IMR-90 (cell line): ENCODE measurements around the gene RCN2. TPM values are rescaled to one million over a fixed set of nuclear protein-coding genes. Genes with fewer than 3 reads are reported as not detected.

Source experiments
- ATAC-seq: fragments of 200-7000 bp; cut with Tn5 transposase; 2 replicates; pipeline ENCODE4 v1.9.1; 2020; ENCODE audit warnings: low read depth, mild to moderate bottlenecking, moderate library complexity
- BruUV-seq: library from RNA; stranded (reverse); fragments of 400-500 nt; replicated peaks from 2 replicates; lab custom pipeline; 2021; lab: Mats Ljungman, UMichigan
- CTCF ChIA-PET: fragments of 300-600 bp; formaldehyde crosslinking; extraction: SDS; loops from one replicate; lab custom pipeline; 2021; ENCODE audit warnings: antibody characterized with exemption; lab: Yijun Ruan, JAX
- POLR2A ChIA-PET: fragments of 300-600 bp; sonication (Branson Sonifier 250); formaldehyde crosslinking; loops from one replicate; lab custom pipeline; 2022; ENCODE audit warnings: antibody characterized with exemption; ENCODE audit not compliant: unreplicated experiment; lab: Charles Lee
- DNase-seq: peaks from one replicate; pipeline ENCODE4 v3.0.0; 2013
- H2AFZ ChIP-seq: replicated peaks from 2 replicates; pipeline ENCODE3; 2013; ENCODE audit warnings: low read length, mild to moderate bottlenecking; ENCODE audit not compliant: poor library complexity
- H2AK5ac ChIP-seq: 2 replicates; pipeline ENCODE4 v1.6.1; 2013; ENCODE audit warnings: low read depth, low read length, inconsistent platforms
- H2AK9ac ChIP-seq: replicated peaks from 2 replicates; pipeline ENCODE3; 2013; ENCODE audit warnings: mild to moderate bottlenecking, low read depth, low read length, moderate library complexity; ENCODE audit not compliant: poor library complexity
- H2BK120ac ChIP-seq: 2 replicates; pipeline ENCODE4 v1.6.1; 2013; ENCODE audit warnings: low read depth, low read length, inconsistent platforms
- H2BK15ac ChIP-seq: 3 replicates; pipeline ENCODE4 v1.6.1; 2013; ENCODE audit warnings: low read depth, low read length, inconsistent platforms
- H2BK20ac ChIP-seq: 2 replicates; pipeline ENCODE4 v1.6.1; 2013; ENCODE audit warnings: low read depth, mild to moderate bottlenecking, inconsistent platforms, low read length, moderate library complexity
- H2BK5ac ChIP-seq: 2 replicates; pipeline ENCODE4 v1.6.1; 2013; ENCODE audit warnings: mild to moderate bottlenecking, low read depth, low read length, inconsistent platforms; ENCODE audit not compliant: poor library complexity, severe bottlenecking
- H3K14ac ChIP-seq: replicated peaks from 2 replicates; pipeline ENCODE4 v1.6.1; 2013; ENCODE audit warnings: low read depth, low read length, inconsistent platforms
- H3K18ac ChIP-seq: 2 replicates; pipeline ENCODE4 v1.6.1; 2013; ENCODE audit warnings: low read depth, low read length, control low read depth
- H3K23ac ChIP-seq: 2 replicates; pipeline ENCODE4 v1.6.1; 2013; ENCODE audit warnings: low read depth, low read length, inconsistent platforms
- H3K27ac ChIP-seq: 2 replicates; pipeline ENCODE4 v1.5.1; 2013; ENCODE audit warnings: mild to moderate bottlenecking, control low read depth, low read length; ENCODE audit not compliant: insufficient read depth
- H3K27me3 ChIP-seq: 2 replicates; pipeline ENCODE4 v1.6.1; 2013; ENCODE audit warnings: low read length; ENCODE audit not compliant: control insufficient read depth, insufficient read depth
- H3K36me3 ChIP-seq: 2 replicates; pipeline ENCODE4 v1.6.1; 2013; ENCODE audit warnings: low read length, mixed read lengths; ENCODE audit not compliant: control insufficient read depth, insufficient read depth
- H3K4ac ChIP-seq: 2 replicates; pipeline ENCODE4 v1.6.1; 2013; ENCODE audit warnings: low read depth, low read length, inconsistent platforms
- H3K4me1 ChIP-seq: 2 replicates; pipeline ENCODE4 v1.6.1; 2013; ENCODE audit warnings: low read length, mixed read lengths; ENCODE audit not compliant: control insufficient read depth, insufficient read depth
- H3K4me2 ChIP-seq: 2 replicates; pipeline ENCODE4 v1.6.1; 2013; ENCODE audit warnings: low read depth, mild to moderate bottlenecking, control low read depth, low read length, moderate library complexity
- H3K4me3 ChIP-seq: 2 replicates; pipeline ENCODE4 v1.5.1; 2013; ENCODE audit warnings: low read depth, mild to moderate bottlenecking, control low read depth, low read length, moderate library complexity; ENCODE audit not compliant: insufficient read depth
- H3K56ac ChIP-seq: 2 replicates; pipeline ENCODE4 v1.6.1; 2013; ENCODE audit warnings: low read length, inconsistent platforms; ENCODE audit not compliant: insufficient read depth; ENCODE audit errors: extremely low read depth
- H3K79me1 ChIP-seq, 2 experiments: 2 replicates each; pipeline ENCODE4 v1.6.1; 2013; ENCODE audit warnings: low read length in 2 of 2, inconsistent platforms in 1 of 2, low read depth in 1 of 2
- H3K9ac ChIP-seq: 2 replicates; pipeline ENCODE4 v1.6.1; 2013; ENCODE audit warnings: low read depth, low read length, control low read depth
- H3K9me1 ChIP-seq: 2 replicates; pipeline ENCODE4 v1.6.1; 2013; ENCODE audit warnings: low read length, inconsistent platforms; ENCODE audit not compliant: insufficient read depth
- H3K9me3 ChIP-seq: 2 replicates; pipeline ENCODE4 v1.6.1; 2013; ENCODE audit warnings: low read length; ENCODE audit not compliant: control insufficient read depth, insufficient read depth
- H4K20me1 ChIP-seq: 2 replicates; pipeline ENCODE4 v1.6.1; 2013; ENCODE audit warnings: low read length, inconsistent platforms; ENCODE audit not compliant: insufficient read depth
- H4K5ac ChIP-seq: 2 replicates; pipeline ENCODE4 v1.6.1; 2013; ENCODE audit warnings: mild to moderate bottlenecking, low read depth, low read length, control low read depth
- H4K8ac ChIP-seq, 2 experiments: 2 replicates each; pipeline ENCODE4 v1.6.1; 2013; ENCODE audit warnings: low read depth in 2 of 2, low read length in 2 of 2, control low read depth in 1 of 2, inconsistent platforms in 1 of 2
- H4K91ac ChIP-seq: 2 replicates; pipeline ENCODE4 v1.6.1; 2013; ENCODE audit warnings: low read depth, low read length, inconsistent platforms; ENCODE audit not compliant: insufficient read depth
- BHLHE40 ChIP-seq: fragments of 150-350 bp; IDR thresholded peaks from 2 replicates; pipeline ENCODE4 v1.6.1; 2016; ENCODE audit warnings: mild to moderate bottlenecking, low read depth, low read length
- CEBPB ChIP-seq: IDR thresholded peaks from 2 replicates; pipeline ENCODE4 v1.6.1; 2012; ENCODE audit warnings: low read depth, low read length, improper control_type of control experiment
- CHD1 ChIP-seq: IDR thresholded peaks from 2 replicates; pipeline ENCODE4 v1.6.1; 2012; ENCODE audit warnings: low read depth, low read length, improper control_type of control experiment
- CTCF ChIP-seq: conservative IDR thresholded peaks from 2 replicates; pipeline ENCODE4 v1.5.1; 2012; ENCODE audit warnings: mild to moderate bottlenecking, low read depth, low read length, improper control_type of control experiment
- ELK1 ChIP-seq: fragments of 150-350 bp; IDR thresholded peaks from 2 replicates; pipeline ENCODE4 v1.6.1; 2016; ENCODE audit warnings: low read depth, mild to moderate bottlenecking, low read length, moderate library complexity, borderline replicate concordance
- FOS ChIP-seq: fragments of 150-350 bp; IDR thresholded peaks from 2 replicates; pipeline ENCODE4 v1.6.1; 2016; ENCODE audit warnings: low read depth, low read length
- MAFK ChIP-seq: IDR thresholded peaks from 2 replicates; pipeline ENCODE4 v1.6.1; 2012; ENCODE audit warnings: low read depth, low read length, improper control_type of control experiment
- MAZ ChIP-seq: IDR thresholded peaks from 2 replicates; pipeline ENCODE4 v1.6.1; 2012; ENCODE audit warnings: low read depth, mild to moderate bottlenecking, low read length, improper control_type of control experiment, moderate library complexity, borderline replicate concordance
- MXI1 ChIP-seq: IDR thresholded peaks from 2 replicates; pipeline ENCODE4 v1.6.1; 2012; ENCODE audit warnings: low read depth, mild to moderate bottlenecking, low read length, moderate library complexity, borderline replicate concordance
- NFE2L2 ChIP-seq: fragments of 150-350 bp; IDR thresholded peaks from 2 replicates; pipeline ENCODE4 v1.6.1; 2016; ENCODE audit warnings: low read depth, mild to moderate bottlenecking, low read length
- POLR2A ChIP-seq: IDR thresholded peaks from 2 replicates; pipeline ENCODE4 v1.6.1; 2012; ENCODE audit warnings: mild to moderate bottlenecking, low read depth, low read length
- RAD21 ChIP-seq: IDR thresholded peaks from 2 replicates; pipeline ENCODE4 v1.6.1; 2012; ENCODE audit warnings: low read length, improper control_type of control experiment
- RCOR1 ChIP-seq: IDR thresholded peaks from 2 replicates; pipeline ENCODE4 v1.6.1; 2012; ENCODE audit warnings: mild to moderate bottlenecking, low read length, improper control_type of control experiment; ENCODE audit not compliant: insufficient replicate concordance
- RFX5 ChIP-seq: IDR thresholded peaks from 2 replicates; pipeline ENCODE4 v1.8.0; 2012; ENCODE audit warnings: low read depth, mild to moderate bottlenecking, low read length, moderate library complexity
- SMC3 ChIP-seq: fragments of 150-350 bp; IDR thresholded peaks from 2 replicates; pipeline ENCODE4 v1.6.1; 2016; ENCODE audit warnings: low read depth, mild to moderate bottlenecking, antibody characterized with exemption, low read length, moderate library complexity
- WGBS, 2 experiments: methylation state at CpG; one replicate each; pipeline versions ENCODE4 v1.1.5 to v1.1.7; 2013; ENCODE audit warnings: missing lambda C conversion rate in 2 of 2; ENCODE audit not compliant: insufficient read length in 1 of 2; ENCODE audit errors: extremely low coverage in 2 of 2; 5-methylcytosine and 5-hydroxymethylcytosine counted together
- dilution Hi-C: fragments of 300-500 bp; cut with HindIII; formaldehyde crosslinking; loops from one replicate; pipeline ENCODE4 v1.14.3; 2018; ENCODE audit warnings: low sequenced_read_pairs; ENCODE audit not compliant: unreplicated experiment
- in situ Hi-C: fragments of 300-500 bp; cut with MboI; formaldehyde crosslinking; loops from 3 replicates; pipeline ENCODE4 v1.14.3; 2019; ENCODE audit warnings: low sequenced_read_pairs, inconsistent platforms, mixed read lengths
- intact Hi-C: fragments of 100-400 bp; cut with micrococcal nuclease; formaldehyde crosslinking; loops from 2 replicates; pipeline ENCODE4 v1.10.0; 2022
- polyA plus RNA-seq, 3 experiments: library from polyadenylated mRNA; depleted of rRNA; stranded (reverse); fragments of >200 nt; gene quantifications; 2 replicates each; pipeline ENCODE4 v1.2.3, GENCODE V29; 2012; ENCODE audit warnings: low replicate concordance in 1 of 3
- total RNA-seq: library from RNA; depleted of rRNA; stranded (reverse); fragments of >200 nt; gene quantifications from 2 replicates; pipeline ENCODE4 v1.2.3, GENCODE V29; 2012
- TF ChIP-seq, protein P1 (sequence below): fragments of 150-350 bp; IDR thresholded peaks from 2 replicates; pipeline ENCODE4 v1.6.1; 2017; ENCODE audit warnings: mild to moderate bottlenecking, antibody characterized with exemption, low read length, low read depth

The RCN2 gene
- total and polyA plus RNA-seq, 2 of the 4 experiments (the other 2 are of a cell fraction): 12.0 to 56.5 TPM

DNA sequence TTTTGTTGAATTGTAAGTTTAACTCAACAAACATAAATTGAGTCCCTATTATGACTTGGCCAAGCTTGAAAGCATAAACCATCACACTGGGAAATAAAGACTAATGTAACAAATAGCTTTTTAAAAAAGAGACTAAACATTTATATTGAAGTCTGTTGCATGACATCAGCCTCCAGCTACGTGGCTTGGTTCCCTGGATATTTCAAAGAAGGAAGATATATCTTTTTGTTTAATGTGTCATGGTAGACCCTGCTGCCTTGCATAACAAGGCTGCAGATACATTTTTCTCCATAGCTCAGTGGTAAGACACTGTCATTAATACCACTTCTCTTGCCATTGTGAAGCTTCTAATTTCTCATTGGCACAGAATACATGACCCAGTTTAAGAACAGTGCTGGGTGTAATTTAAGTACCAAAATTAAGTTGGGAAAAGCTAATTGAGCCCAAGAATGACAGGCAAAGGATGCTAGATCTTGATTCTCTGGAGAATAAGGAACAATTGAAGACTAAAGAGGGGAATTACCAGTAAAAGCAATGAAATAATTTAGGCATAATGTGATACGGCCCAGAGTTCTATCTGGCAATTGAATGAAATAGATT, 14.0 kb downstream of the RCN2 start:
- ATAC-seq (peak; percentile 90), DNase-seq (peak; percentile 83)
- no peak overlapping the region; the same call in 1 of the 2 replicates for H4K5ac ChIP-seq
- no peak overlapping the region for H3K23ac ChIP-seq
- H3K36me3 ChIP-seq: peaks cover 8% of the 10 kb centered on the region
- no peak overlapping the region; the same call in 1 of the 2 replicates for H3K18ac ChIP-seq
- no peak overlapping the region for H3K9ac ChIP-seq
- H3K79me1 ChIP-seq: peaks cover 3 to 14% of the 10 kb centered on the region in 2 experiments; a peak in 2 of 4 replicates
- no peak overlapping the region for H3K4ac ChIP-seq
- dilution Hi-C loops (no loop called here), intact Hi-C loops (no loop called here), in situ Hi-C loops (no loop called here)
- no peak overlapping the region for H2BK15ac ChIP-seq
- H2AK5ac ChIP-seq: no peak overlapping the region
- no peak overlapping the region; the same call in 1 of the 2 replicates for H3K4me2 ChIP-seq
- BruUV-seq: no TSS peak
- no peaks in the 10 kb centered on the region for H3K27me3 ChIP-seq
- no peak for TF ChIP-seq SMC3
- TF ChIP-seq ELK1: no peak
- no peak for TF ChIP-seq MAZ
- no peak for TF ChIP-seq RCOR1
- TF ChIP-seq, protein P1, sequence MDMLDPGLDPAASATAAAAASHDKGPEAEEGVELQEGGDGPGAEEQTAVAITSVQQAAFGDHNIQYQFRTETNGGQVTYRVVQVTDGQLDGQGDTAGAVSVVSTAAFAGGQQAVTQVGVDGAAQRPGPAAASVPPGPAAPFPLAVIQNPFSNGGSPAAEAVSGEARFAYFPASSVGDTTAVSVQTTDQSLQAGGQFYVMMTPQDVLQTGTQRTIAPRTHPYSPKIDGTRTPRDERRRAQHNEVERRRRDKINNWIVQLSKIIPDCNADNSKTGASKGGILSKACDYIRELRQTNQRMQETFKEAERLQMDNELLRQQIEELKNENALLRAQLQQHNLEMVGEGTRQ: no peak
- no peak for TF ChIP-seq POLR2A
- peak; percentile 7; the same call in 1 of the 2 replicates for TF ChIP-seq FOS
- no peak for TF ChIP-seq CTCF
- no peak for TF ChIP-seq MXI1
- no peak for TF ChIP-seq NFE2L2
- TF ChIP-seq CEBPB: peak; percentile 77
- no peak for TF ChIP-seq RFX5
- TF ChIP-seq CHD1: no peak
- no peak for TF ChIP-seq BHLHE40
- no peak for TF ChIP-seq MAFK
- no peak for TF ChIP-seq RAD21
- H2AFZ ChIP-seq: no peak overlapping the region
- no peak overlapping the region for H2AK9ac ChIP-seq
- peaks cover 7% of the 10 kb centered on the region for H3K4me1 ChIP-seq
- peaks cover 3% of the 10 kb centered on the region for H3K9me1 ChIP-seq
- peak overlapping the region; percentile 86 for H2BK5ac ChIP-seq
- no peak overlapping the region for H3K4me3 ChIP-seq
- POLR2A ChIA-PET: no interaction called here
- H2BK20ac ChIP-seq: no peak overlapping the region
- H3K56ac ChIP-seq: no peak overlapping the region
- H3K14ac ChIP-seq: no peak overlapping the region
- no peaks in the 10 kb centered on the region for H3K9me3 ChIP-seq
- H2BK120ac ChIP-seq: no peak overlapping the region; the same call in 1 of the 2 replicates
- H3K27ac ChIP-seq: no peak overlapping the region
- H4K20me1 ChIP-seq: peaks cover 2% of the 10 kb centered on the region
- CTCF ChIA-PET: interaction anchor here (1.0 kb wide), 2 partner anchors 10 to 157 kb away, joined by 3 to 8 read pairs; no protein-coding TSS in a partner anchor
- H4K91ac ChIP-seq: no peak overlapping the region
- no CpG with 5 or more reads among the region's 2 CpGs for WGBS, 2 experiments
- no peak overlapping the region for H4K8ac ChIP-seq
